IMR-90 (cell line): ENCODE results near the gene FOXO6. TPM values are rescaled to one million over a fixed set of nuclear protein-coding genes. Genes with fewer than 3 reads are reported as not detected.

ENCODE experiments used
- ATAC-seq: fragments of 200-7000 bp; cut with Tn5 transposase; 2 replicates; pipeline ENCODE4 v1.9.1; 2020; ENCODE audit warnings: low read depth, mild to moderate bottlenecking, moderate library complexity
- BruUV-seq: library from RNA; stranded (reverse); fragments of 400-500 nt; replicated peaks from 2 replicates; lab custom pipeline; 2021; lab: Mats Ljungman, UMichigan
- CTCF ChIA-PET: fragments of 300-600 bp; formaldehyde crosslinking; extraction: SDS; loops from one replicate; lab custom pipeline; 2021; ENCODE audit warnings: antibody characterized with exemption; lab: Yijun Ruan, JAX
- POLR2A ChIA-PET: fragments of 300-600 bp; sonication (Branson Sonifier 250); formaldehyde crosslinking; loops from one replicate; lab custom pipeline; 2022; ENCODE audit warnings: antibody characterized with exemption; ENCODE audit not compliant: unreplicated experiment; lab: Charles Lee
- DNase-seq: peaks from one replicate; pipeline ENCODE4 v3.0.0; 2013
- H2AFZ ChIP-seq: replicated peaks from 2 replicates; pipeline ENCODE3; 2013; ENCODE audit warnings: low read length, mild to moderate bottlenecking; ENCODE audit not compliant: poor library complexity
- H2AK5ac ChIP-seq: 2 replicates; pipeline ENCODE4 v1.6.1; 2013; ENCODE audit warnings: low read depth, low read length, inconsistent platforms
- H2AK9ac ChIP-seq: replicated peaks from 2 replicates; pipeline ENCODE3; 2013; ENCODE audit warnings: mild to moderate bottlenecking, low read depth, low read length, moderate library complexity; ENCODE audit not compliant: poor library complexity
- H2BK120ac ChIP-seq: 2 replicates; pipeline ENCODE4 v1.6.1; 2013; ENCODE audit warnings: low read depth, low read length, inconsistent platforms
- H2BK15ac ChIP-seq: 3 replicates; pipeline ENCODE4 v1.6.1; 2013; ENCODE audit warnings: low read depth, low read length, inconsistent platforms
- H2BK20ac ChIP-seq: 2 replicates; pipeline ENCODE4 v1.6.1; 2013; ENCODE audit warnings: low read depth, mild to moderate bottlenecking, inconsistent platforms, low read length, moderate library complexity
- H2BK5ac ChIP-seq: 2 replicates; pipeline ENCODE4 v1.6.1; 2013; ENCODE audit warnings: mild to moderate bottlenecking, low read depth, low read length, inconsistent platforms; ENCODE audit not compliant: poor library complexity, severe bottlenecking
- H3K14ac ChIP-seq: replicated peaks from 2 replicates; pipeline ENCODE4 v1.6.1; 2013; ENCODE audit warnings: low read depth, low read length, inconsistent platforms
- H3K18ac ChIP-seq: 2 replicates; pipeline ENCODE4 v1.6.1; 2013; ENCODE audit warnings: low read depth, low read length, control low read depth
- H3K23ac ChIP-seq: 2 replicates; pipeline ENCODE4 v1.6.1; 2013; ENCODE audit warnings: low read depth, low read length, inconsistent platforms
- H3K27ac ChIP-seq: 2 replicates; pipeline ENCODE4 v1.5.1; 2013; ENCODE audit warnings: mild to moderate bottlenecking, control low read depth, low read length; ENCODE audit not compliant: insufficient read depth
- H3K27me3 ChIP-seq: 2 replicates; pipeline ENCODE4 v1.6.1; 2013; ENCODE audit warnings: low read length; ENCODE audit not compliant: control insufficient read depth, insufficient read depth
- H3K36me3 ChIP-seq: 2 replicates; pipeline ENCODE4 v1.6.1; 2013; ENCODE audit warnings: low read length, mixed read lengths; ENCODE audit not compliant: control insufficient read depth, insufficient read depth
- H3K4ac ChIP-seq: 2 replicates; pipeline ENCODE4 v1.6.1; 2013; ENCODE audit warnings: low read depth, low read length, inconsistent platforms
- H3K4me1 ChIP-seq: 2 replicates; pipeline ENCODE4 v1.6.1; 2013; ENCODE audit warnings: low read length, mixed read lengths; ENCODE audit not compliant: control insufficient read depth, insufficient read depth
- H3K4me2 ChIP-seq: 2 replicates; pipeline ENCODE4 v1.6.1; 2013; ENCODE audit warnings: low read depth, mild to moderate bottlenecking, control low read depth, low read length, moderate library complexity
- H3K4me3 ChIP-seq: 2 replicates; pipeline ENCODE4 v1.5.1; 2013; ENCODE audit warnings: low read depth, mild to moderate bottlenecking, control low read depth, low read length, moderate library complexity; ENCODE audit not compliant: insufficient read depth
- H3K56ac ChIP-seq: 2 replicates; pipeline ENCODE4 v1.6.1; 2013; ENCODE audit warnings: low read length, inconsistent platforms; ENCODE audit not compliant: insufficient read depth; ENCODE audit errors: extremely low read depth
- H3K79me1 ChIP-seq, 2 experiments: 2 replicates each; pipeline ENCODE4 v1.6.1; 2013; ENCODE audit warnings: low read length in 2 of 2, inconsistent platforms in 1 of 2, low read depth in 1 of 2
- H3K9ac ChIP-seq: 2 replicates; pipeline ENCODE4 v1.6.1; 2013; ENCODE audit warnings: low read depth, low read length, control low read depth
- H3K9me1 ChIP-seq: 2 replicates; pipeline ENCODE4 v1.6.1; 2013; ENCODE audit warnings: low read length, inconsistent platforms; ENCODE audit not compliant: insufficient read depth
- H3K9me3 ChIP-seq: 2 replicates; pipeline ENCODE4 v1.6.1; 2013; ENCODE audit warnings: low read length; ENCODE audit not compliant: control insufficient read depth, insufficient read depth
- H4K20me1 ChIP-seq: 2 replicates; pipeline ENCODE4 v1.6.1; 2013; ENCODE audit warnings: low read length, inconsistent platforms; ENCODE audit not compliant: insufficient read depth
- H4K5ac ChIP-seq: 2 replicates; pipeline ENCODE4 v1.6.1; 2013; ENCODE audit warnings: mild to moderate bottlenecking, low read depth, low read length, control low read depth
- H4K8ac ChIP-seq, 2 experiments: 2 replicates each; pipeline ENCODE4 v1.6.1; 2013; ENCODE audit warnings: low read depth in 2 of 2, low read length in 2 of 2, control low read depth in 1 of 2, inconsistent platforms in 1 of 2
- H4K91ac ChIP-seq: 2 replicates; pipeline ENCODE4 v1.6.1; 2013; ENCODE audit warnings: low read depth, low read length, inconsistent platforms; ENCODE audit not compliant: insufficient read depth
- CEBPB ChIP-seq: IDR thresholded peaks from 2 replicates; pipeline ENCODE4 v1.6.1; 2012; ENCODE audit warnings: low read depth, low read length, improper control_type of control experiment
- CHD1 ChIP-seq: IDR thresholded peaks from 2 replicates; pipeline ENCODE4 v1.6.1; 2012; ENCODE audit warnings: low read depth, low read length, improper control_type of control experiment
- FOS ChIP-seq: fragments of 150-350 bp; IDR thresholded peaks from 2 replicates; pipeline ENCODE4 v1.6.1; 2016; ENCODE audit warnings: low read depth, low read length
- MAFK ChIP-seq: IDR thresholded peaks from 2 replicates; pipeline ENCODE4 v1.6.1; 2012; ENCODE audit warnings: low read depth, low read length, improper control_type of control experiment
- MAZ ChIP-seq: IDR thresholded peaks from 2 replicates; pipeline ENCODE4 v1.6.1; 2012; ENCODE audit warnings: low read depth, mild to moderate bottlenecking, low read length, improper control_type of control experiment, moderate library complexity, borderline replicate concordance
- POLR2A ChIP-seq: IDR thresholded peaks from 2 replicates; pipeline ENCODE4 v1.6.1; 2012; ENCODE audit warnings: mild to moderate bottlenecking, low read depth, low read length
- RAD21 ChIP-seq: IDR thresholded peaks from 2 replicates; pipeline ENCODE4 v1.6.1; 2012; ENCODE audit warnings: low read length, improper control_type of control experiment
- RCOR1 ChIP-seq: IDR thresholded peaks from 2 replicates; pipeline ENCODE4 v1.6.1; 2012; ENCODE audit warnings: mild to moderate bottlenecking, low read length, improper control_type of control experiment; ENCODE audit not compliant: insufficient replicate concordance
- RFX5 ChIP-seq: IDR thresholded peaks from 2 replicates; pipeline ENCODE4 v1.8.0; 2012; ENCODE audit warnings: low read depth, mild to moderate bottlenecking, low read length, moderate library complexity
- SMC3 ChIP-seq: fragments of 150-350 bp; IDR thresholded peaks from 2 replicates; pipeline ENCODE4 v1.6.1; 2016; ENCODE audit warnings: low read depth, mild to moderate bottlenecking, antibody characterized with exemption, low read length, moderate library complexity
- USF2 ChIP-seq: fragments of 150-350 bp; IDR thresholded peaks from 2 replicates; pipeline ENCODE4 v1.6.1; 2017; ENCODE audit warnings: mild to moderate bottlenecking, antibody characterized with exemption, low read length, low read depth
- WGBS, 2 experiments: methylation state at CpG; one replicate each; pipeline versions ENCODE4 v1.1.5 to v1.1.7; 2013; ENCODE audit warnings: missing lambda C conversion rate in 2 of 2; ENCODE audit not compliant: insufficient read length in 1 of 2; ENCODE audit errors: extremely low coverage in 2 of 2; 5-methylcytosine and 5-hydroxymethylcytosine counted together
- dilution Hi-C: fragments of 300-500 bp; cut with HindIII; formaldehyde crosslinking; loops from one replicate; pipeline ENCODE4 v1.14.3; 2018; ENCODE audit warnings: low sequenced_read_pairs; ENCODE audit not compliant: unreplicated experiment
- in situ Hi-C: fragments of 300-500 bp; cut with MboI; formaldehyde crosslinking; loops from 3 replicates; pipeline ENCODE4 v1.14.3; 2019; ENCODE audit warnings: low sequenced_read_pairs, inconsistent platforms, mixed read lengths
- intact Hi-C: fragments of 100-400 bp; cut with micrococcal nuclease; formaldehyde crosslinking; loops from 2 replicates; pipeline ENCODE4 v1.10.0; 2022
- polyA plus RNA-seq, 3 experiments: library from polyadenylated mRNA; depleted of rRNA; stranded (reverse); fragments of >200 nt; gene quantifications; 2 replicates each; pipeline ENCODE4 v1.2.3, GENCODE V29; 2012; ENCODE audit warnings: low replicate concordance in 1 of 3
- total RNA-seq: library from RNA; depleted of rRNA; stranded (reverse); fragments of >200 nt; gene quantifications from 2 replicates; pipeline ENCODE4 v1.2.3, GENCODE V29; 2012
- TF ChIP-seq, protein P1 (sequence below): fragments of 150-350 bp; IDR thresholded peaks from 2 replicates; pipeline ENCODE4 v1.6.1; 2016; ENCODE audit warnings: low read depth, mild to moderate bottlenecking, low read length, moderate library complexity, borderline replicate concordance

The FOXO6 gene
- total and polyA plus RNA-seq, 2 of the 4 experiments (the other 2 are of a cell fraction) = not detected

DNA sequence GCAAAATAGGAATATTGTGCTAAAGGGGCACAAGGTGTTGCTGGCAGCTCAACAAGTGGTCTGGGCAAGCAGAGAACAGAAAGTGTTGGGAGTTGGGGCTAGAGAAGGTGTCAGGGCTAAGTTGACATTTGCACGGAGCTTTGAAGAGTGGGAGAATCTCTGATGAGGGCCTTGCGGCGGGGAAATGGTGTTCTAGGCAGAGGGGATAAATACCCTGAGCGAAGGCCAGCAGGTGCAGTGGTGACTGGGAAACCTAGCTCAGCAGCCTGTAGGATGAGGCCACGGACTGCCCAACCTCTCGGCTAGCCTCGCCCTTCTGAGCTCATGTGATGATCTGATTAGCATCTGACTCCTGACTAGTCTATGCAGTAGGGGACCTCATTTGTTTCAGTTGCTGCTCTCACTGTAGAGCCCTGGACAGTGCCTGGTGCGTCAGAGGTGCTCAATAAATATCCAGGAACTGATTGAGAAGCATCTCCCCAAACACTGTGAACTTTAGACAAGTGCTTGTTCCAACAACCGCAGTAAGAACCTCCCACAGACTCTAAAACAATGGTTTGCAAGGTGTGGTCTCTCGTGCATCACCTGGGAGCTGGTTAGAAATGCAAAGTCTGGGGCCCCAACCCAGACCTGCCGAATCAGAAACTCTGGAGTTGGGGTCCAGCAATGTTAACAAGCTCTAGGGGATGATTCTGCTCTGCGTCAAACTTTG lies 1.0 kb upstream of the FOXO6 start:
- Histone ChIP-seq H3K79me1 (no peaks in the 10 kb centered on the region), H2AK5ac (no peak overlapping the region), H3K27ac (no peak overlapping the region), H3K18ac (no peak overlapping the region), H3K36me3 (no peaks in the 10 kb centered on the region), H3K4me2 (no peak overlapping the region), H3K23ac (no peak overlapping the region), H4K8ac (no peak overlapping the region), H2BK15ac (no peak overlapping the region), H4K5ac (no peak overlapping the region), H2BK120ac (no peak overlapping the region), H4K20me1 (0 out of 2 replicates have a peak, but pooled peaks cover 5% of the 10 kb centered on the region), H3K4me3 (no peak overlapping the region), H2AK9ac (no peak overlapping the region), H3K14ac (no peak overlapping the region), H2BK5ac (no peak overlapping the region), H3K4ac (no peak overlapping the region), H3K56ac (no peak overlapping the region), H3K27me3 (peaks cover 61% of the 10 kb centered on the region), H2BK20ac (no peak overlapping the region), H3K9me3 (no peaks in the 10 kb centered on the region), H4K91ac (no peak overlapping the region), H3K9ac (no peak overlapping the region), H3K9me1 (peaks cover 3% of the 10 kb centered on the region; the same call in 1 of the 2 replicates), H2AFZ (peak overlapping the region; percentile 89), H3K4me1 (0 out of 2 replicates have a peak, but pooled peaks cover 1% of the 10 kb centered on the region)
- intact Hi-C loops = loop anchor here (5.0 kb wide), 1 partner anchor 262 kb away; no protein-coding TSS in a partner anchor
- in situ Hi-C loops = no loop called here
- TF ChIP-seq, protein P1, sequence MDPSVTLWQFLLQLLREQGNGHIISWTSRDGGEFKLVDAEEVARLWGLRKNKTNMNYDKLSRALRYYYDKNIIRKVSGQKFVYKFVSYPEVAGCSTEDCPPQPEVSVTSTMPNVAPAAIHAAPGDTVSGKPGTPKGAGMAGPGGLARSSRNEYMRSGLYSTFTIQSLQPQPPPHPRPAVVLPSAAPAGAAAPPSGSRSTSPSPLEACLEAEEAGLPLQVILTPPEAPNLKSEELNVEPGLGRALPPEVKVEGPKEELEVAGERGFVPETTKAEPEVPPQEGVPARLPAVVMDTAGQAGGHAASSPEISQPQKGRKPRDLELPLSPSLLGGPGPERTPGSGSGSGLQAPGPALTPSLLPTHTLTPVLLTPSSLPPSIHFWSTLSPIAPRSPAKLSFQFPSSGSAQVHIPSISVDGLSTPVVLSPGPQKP = no peak
- TF ChIP-seq FOS (no peak), CHD1 (no peak), MAZ (no peak), USF2 (no peak), RFX5 (no peak), RCOR1 (no peak), CEBPB (no peak), MAFK (no peak), POLR2A (no peak), RAD21 (no peak), SMC3 (no peak)
- ChIA-PET POLR2A (no interaction called here), CTCF (interaction anchor here (0.5 kb wide), 1 partner anchor 1729 kb away, joined by 3 read pairs; no protein-coding TSS in a partner anchor)
- BruUV-seq = no TSS peak
- no peak for ATAC-seq
- dilution Hi-C loops = no loop called here
- no peak for DNase-seq
- 44% methylated on average over 5 of the region's 12 CpGs; no CpG with 5 or more reads in 1 of the 2 experiments for WGBS, 2 experiments
